ENCODE results near the gene KIAA0040. TPM values are rescaled to one million over a fixed set of nuclear protein-coding genes. Genes with fewer than 3 reads are reported as not detected.

Gene KIAA0040
- total and polyA plus RNA-seq, 2 donors (not counting 1 experiment from before 2014, with no cell fraction given): 93.6 to 106 TPM

- no peaks in the 10 kb centered on the region for H3K27me3 Mint-ChIP-seq
- H3K4me2 ChIP-seq (replicated peaks; ENCODE audit: low read depth, low read length, poor library complexity, severe bottlenecking): peak overlapping the region; percentile 85
These were observed 3.6 kb downstream of the KIAA0040 start for GRCh38 chr1:175188936-175189335.

More at GRCh38 chr1:175188936-175189335, 3.6 kb downstream of the KIAA0040 start:
- TF ChIP-seq, protein P1, sequence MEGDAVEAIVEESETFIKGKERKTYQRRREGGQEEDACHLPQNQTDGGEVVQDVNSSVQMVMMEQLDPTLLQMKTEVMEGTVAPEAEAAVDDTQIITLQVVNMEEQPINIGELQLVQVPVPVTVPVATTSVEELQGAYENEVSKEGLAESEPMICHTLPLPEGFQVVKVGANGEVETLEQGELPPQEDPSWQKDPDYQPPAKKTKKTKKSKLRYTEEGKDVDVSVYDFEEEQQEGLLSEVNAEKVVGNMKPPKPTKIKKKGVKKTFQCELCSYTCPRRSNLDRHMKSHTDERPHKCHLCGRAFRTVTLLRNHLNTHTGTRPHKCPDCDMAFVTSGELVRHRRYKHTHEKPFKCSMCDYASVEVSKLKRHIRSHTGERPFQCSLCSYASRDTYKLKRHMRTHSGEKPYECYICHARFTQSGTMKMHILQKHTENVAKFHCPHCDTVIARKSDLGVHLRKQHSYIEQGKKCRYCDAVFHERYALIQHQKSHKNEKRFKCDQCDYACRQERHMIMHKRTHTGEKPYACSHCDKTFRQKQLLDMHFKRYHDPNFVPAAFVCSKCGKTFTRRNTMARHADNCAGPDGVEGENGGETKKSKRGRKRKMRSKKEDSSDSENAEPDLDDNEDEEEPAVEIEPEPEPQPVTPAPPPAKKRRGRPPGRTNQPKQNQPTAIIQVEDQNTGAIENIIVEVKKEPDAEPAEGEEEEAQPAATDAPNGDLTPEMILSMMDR (IDR thresholded peaks at IDR 0.05): no peak
- no peaks in the 10 kb centered on the region for H3K27me3 ChIP-seq (replicated peaks in 1 of 4; ENCODE audit: control extremely low read depth in 1 of 4, control insufficient read depth in 3 of 4, insufficient read depth in 4 of 4, low read length in 3 of 4)
- Mint-ChIP-seq H3K4me1 (peaks cover 88% of the 10 kb centered on the region), H3K4me3 (peak overlapping the region; percentile 99), H3K27ac (peak overlapping the region; percentile 96), H3K9me3 (ENCODE audit: insufficient read depth) (no peaks in the 10 kb centered on the region)
- no CpG with 5 or more reads among the region's 2 CpGs for WGBS (ENCODE audit: insufficient coverage)
- intact Hi-C loops (cut with micrococcal nuclease): loop anchor here (1.0 to 2.0 kb wide), 2 partner anchors 36 to 48 kb away; no protein-coding TSS in a partner anchor
- H3K4me3 ChIP-seq (ENCODE audit: control extremely low read depth in 1 of 5, extremely low read depth in 1 of 5, insufficient read depth in 1 of 5, low read depth in 2 of 5, low read length in 4 of 5): peak overlapping the region; percentile 71 to 99 (median 97)
- H3K36me3 ChIP-seq (replicated peaks in 1 of 2; ENCODE audit: control extremely low read depth in 1 of 2, control insufficient read depth in 1 of 2, extremely low read depth in 1 of 2, insufficient read depth in 2 of 2, low read length in 1 of 2): peaks cover 1 to 54% of the 10 kb centered on the region in 2 experiments
- H3K27ac ChIP-seq (ENCODE audit: low read length in 2 of 2): peak overlapping the region; percentile 80
- DNase-seq (peak; percentile 86), ATAC-seq (ENCODE audit: low read depth) (peak; percentile 72)
- no peaks in the 10 kb centered on the region for H3K9me3 ChIP-seq (ENCODE audit: control extremely low read depth in 1 of 3, control insufficient read depth in 2 of 3, insufficient read depth in 1 of 3, low read length in 2 of 3)
- H3K9ac ChIP-seq (ENCODE audit: low read length): peak overlapping the region; percentile 95
- H2AFZ ChIP-seq (ENCODE audit: insufficient read depth, low read depth, low read length, poor library complexity, severe bottlenecking): peak overlapping the region; percentile 8
- peaks cover 40% of the 10 kb centered on the region for H4K20me1 ChIP-seq (ENCODE audit: control insufficient read depth, insufficient read depth, low read length, poor library complexity, severe bottlenecking)
- peaks cover 85% of the 10 kb centered on the region for H3K79me2 ChIP-seq (ENCODE audit: control insufficient read depth, insufficient read depth, low read length)
- ChIA-PET POLR2A (interaction anchor here (1.0 to 3.5 kb wide), 4 partner anchors 15 to 36 kb away, joined by 3 to 15 read pairs (median 4); no protein-coding TSS in a partner anchor), CTCF (interaction anchor here (0.8 to 7.2 kb wide), 17 partner anchors 8 to 159 kb away, joined by 3 to 90 read pairs (median 4); no protein-coding TSS in a partner anchor)
- peaks cover 81 to 83% of the 10 kb centered on the region in 2 donors for H3K4me1 ChIP-seq (ENCODE audit: control insufficient read depth in 2 of 2, insufficient read depth in 2 of 2, low read length in 2 of 2)

All from B cell (primary cell).